Measurements from ENCODE around the gene MOB2. TPM values are rescaled to one million over a fixed set of nuclear protein-coding genes. Genes with fewer than 3 reads are reported as not detected.
"Not testable (repeated sequence)": the region's sequence is repeated elsewhere in the genome, so short reads cannot be mapped to it uniquely, and the experiment has no call there.

MOB2 gene
- total RNA-seq, 2 experiments from 2014 or later: 13.2 to 14.0 TPM

DNA sequence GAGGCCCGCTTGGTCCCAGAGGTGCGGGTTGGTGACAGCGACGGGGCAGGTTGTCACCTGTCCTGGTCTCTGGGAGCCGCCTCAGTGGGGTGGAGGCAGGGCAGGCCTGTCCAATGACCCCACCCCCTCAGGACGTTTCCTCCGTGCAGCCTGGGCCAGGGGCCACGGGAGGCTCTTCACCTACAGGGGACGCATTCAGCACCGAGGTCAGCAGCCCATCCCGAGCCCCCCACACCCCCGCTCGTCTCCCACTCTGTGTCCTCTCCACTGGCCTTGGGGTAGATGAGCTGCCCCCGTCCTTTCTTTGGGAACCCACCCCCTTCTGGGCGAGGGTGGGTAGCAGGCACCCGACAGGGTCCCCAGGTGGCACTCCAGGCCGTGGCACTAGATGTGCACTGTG is 61.1 kb downstream of the MOB2 start:
- H3K4me1 Mint-ChIP-seq (ENCODE audit: low read depth): no peaks in the 10 kb centered on the region
- no peak overlapping the region for H3K27ac Mint-ChIP-seq
- H3K27me3 Mint-ChIP-seq: no peaks in the 10 kb centered on the region
- no peak overlapping the region for H3K4me3 Mint-ChIP-seq
- no peaks in the 10 kb centered on the region for H3K36me3 Mint-ChIP-seq (ENCODE audit: low read depth)
- intact Hi-C loops (cut with micrococcal nuclease): no loop called here
- TF ChIP-seq, protein P1, sequence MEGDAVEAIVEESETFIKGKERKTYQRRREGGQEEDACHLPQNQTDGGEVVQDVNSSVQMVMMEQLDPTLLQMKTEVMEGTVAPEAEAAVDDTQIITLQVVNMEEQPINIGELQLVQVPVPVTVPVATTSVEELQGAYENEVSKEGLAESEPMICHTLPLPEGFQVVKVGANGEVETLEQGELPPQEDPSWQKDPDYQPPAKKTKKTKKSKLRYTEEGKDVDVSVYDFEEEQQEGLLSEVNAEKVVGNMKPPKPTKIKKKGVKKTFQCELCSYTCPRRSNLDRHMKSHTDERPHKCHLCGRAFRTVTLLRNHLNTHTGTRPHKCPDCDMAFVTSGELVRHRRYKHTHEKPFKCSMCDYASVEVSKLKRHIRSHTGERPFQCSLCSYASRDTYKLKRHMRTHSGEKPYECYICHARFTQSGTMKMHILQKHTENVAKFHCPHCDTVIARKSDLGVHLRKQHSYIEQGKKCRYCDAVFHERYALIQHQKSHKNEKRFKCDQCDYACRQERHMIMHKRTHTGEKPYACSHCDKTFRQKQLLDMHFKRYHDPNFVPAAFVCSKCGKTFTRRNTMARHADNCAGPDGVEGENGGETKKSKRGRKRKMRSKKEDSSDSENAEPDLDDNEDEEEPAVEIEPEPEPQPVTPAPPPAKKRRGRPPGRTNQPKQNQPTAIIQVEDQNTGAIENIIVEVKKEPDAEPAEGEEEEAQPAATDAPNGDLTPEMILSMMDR (IDR thresholded peaks at IDR 0.05): no peak
- ChIA-PET CTCF (no interaction called here), POLR2A (no interaction called here)
- no peak for ATAC-seq
- no peak for DNase-seq
- peaks cover 1% of the 10 kb centered on the region for H3K9me3 Mint-ChIP-seq

GRCh38 chr11:1425006-1425405 is 61.6 kb downstream of the MOB2 start:
- Mint-ChIP-seq H3K36me3 (ENCODE audit: low read depth) (no peaks in the 10 kb centered on the region), H3K27ac (no peak overlapping the region), H3K9me3 (peaks cover 1% of the 10 kb centered on the region), H3K4me3 (no peak overlapping the region), H3K27me3 (no peaks in the 10 kb centered on the region), H3K4me1 (ENCODE audit: low read depth) (no peaks in the 10 kb centered on the region)
- CTCF ChIA-PET: no interaction called here
- POLR2A ChIA-PET: no interaction called here
- DNase-seq: no peak
- intact Hi-C loops (cut with micrococcal nuclease): no loop called here
- ATAC-seq: no peak
- TF ChIP-seq, protein P1 (IDR thresholded peaks at IDR 0.05): no peak

DNA sequence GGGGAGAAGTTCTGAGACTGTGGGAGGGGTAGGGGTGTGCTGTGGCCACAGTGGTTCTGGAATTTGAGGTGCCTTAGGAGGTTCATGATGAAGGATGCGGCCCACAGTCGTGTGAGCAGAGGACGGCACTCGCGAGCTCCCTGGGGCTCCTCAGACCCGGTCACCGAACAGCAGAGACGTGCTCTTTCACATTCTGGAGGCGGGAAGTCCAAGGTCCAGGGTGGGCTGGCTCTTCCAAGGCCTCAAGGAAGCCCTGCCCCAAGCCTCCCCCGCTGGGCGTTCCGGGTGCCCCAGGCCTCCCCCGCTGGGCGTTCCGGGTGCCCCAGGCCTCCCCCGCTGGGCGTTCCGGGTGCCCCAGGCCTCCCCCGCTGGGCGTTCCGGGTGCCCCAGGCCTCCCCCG is 63.2 kb downstream of the MOB2 start:
- H3K4me3 Mint-ChIP-seq; DNase-seq; ATAC-seq; H3K36me3 Mint-ChIP-seq (ENCODE audit: low read depth); intact Hi-C loops (cut with micrococcal nuclease); H3K27me3 Mint-ChIP-seq; CTCF ChIA-PET; POLR2A ChIA-PET; H3K27ac Mint-ChIP-seq; H3K4me1 Mint-ChIP-seq (ENCODE audit: low read depth): not testable (repeated sequence)
- peaks cover 10% of the 10 kb centered on the region for H3K9me3 Mint-ChIP-seq

- TF ChIP-seq, protein P1 (IDR thresholded peaks at IDR 0.05): no peak
- no peak overlapping the region for H3K27ac Mint-ChIP-seq
- peaks cover 3% of the 10 kb centered on the region for H3K36me3 Mint-ChIP-seq (ENCODE audit: low read depth)
- H3K9me3 Mint-ChIP-seq: peaks cover 10% of the 10 kb centered on the region
- DNase-seq: no peak
- no peaks in the 10 kb centered on the region for H3K27me3 Mint-ChIP-seq
- H3K4me3 Mint-ChIP-seq: no peak overlapping the region
- POLR2A ChIA-PET: no interaction called here
- H3K4me1 Mint-ChIP-seq (ENCODE audit: low read depth): no peaks in the 10 kb centered on the region
- no peak for ATAC-seq
- CTCF ChIA-PET: no interaction called here
- intact Hi-C loops (cut with micrococcal nuclease): no loop called here
Measured at GRCh38 chr11:1422981-1423380, 63.6 kb downstream of the MOB2 start.

- TF ChIP-seq, protein P1 (IDR thresholded peaks at IDR 0.05): no peak
- POLR2A ChIA-PET: no interaction called here
- H3K27me3 Mint-ChIP-seq: no peaks in the 10 kb centered on the region
- no peak overlapping the region for H3K27ac Mint-ChIP-seq
- CTCF ChIA-PET: no interaction called here
- H3K4me3 Mint-ChIP-seq: no peak overlapping the region
- no peak for ATAC-seq
- H3K4me1 Mint-ChIP-seq (ENCODE audit: low read depth): no peaks in the 10 kb centered on the region
- no peak for DNase-seq
- peaks cover 10% of the 10 kb centered on the region for H3K9me3 Mint-ChIP-seq
- H3K36me3 Mint-ChIP-seq (ENCODE audit: low read depth): peaks cover 3% of the 10 kb centered on the region
- intact Hi-C loops (cut with micrococcal nuclease): no loop called here
Measured at GRCh38 chr11:1422481-1422880, 64.1 kb downstream of the MOB2 start.

DNA sequence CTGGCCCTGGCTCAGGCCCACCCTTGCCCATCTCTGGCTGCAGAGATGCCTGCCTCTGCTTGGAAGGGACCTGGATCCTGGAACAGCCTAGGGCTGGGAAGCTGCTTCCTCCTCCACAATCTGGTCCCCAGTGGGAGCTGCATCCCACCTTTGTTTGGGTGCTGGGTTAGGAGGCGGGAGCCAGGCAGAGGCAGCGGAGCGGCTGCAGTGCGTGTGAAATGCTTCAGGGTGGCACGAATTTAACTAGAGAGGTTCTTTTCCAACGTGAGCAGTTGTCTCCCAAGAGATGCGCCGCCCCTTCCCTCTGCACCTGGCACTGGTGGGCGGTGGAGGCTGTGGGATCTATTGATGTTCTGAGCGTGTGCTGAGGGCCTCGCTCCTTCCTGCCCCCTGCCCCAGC is 65.3 kb downstream of the MOB2 start:
- Mint-ChIP-seq H3K4me1 (ENCODE audit: low read depth) (no peaks in the 10 kb centered on the region), H3K27ac (no peak overlapping the region), H3K4me3 (no peak overlapping the region), H3K9me3 (peaks cover 17% of the 10 kb centered on the region), H3K36me3 (ENCODE audit: low read depth) (peaks cover 8% of the 10 kb centered on the region), H3K27me3 (no peaks in the 10 kb centered on the region)
- ATAC-seq (no peak), DNase-seq (no peak)
- POLR2A ChIA-PET: no interaction called here
- intact Hi-C loops (cut with micrococcal nuclease): no loop called here
- TF ChIP-seq, protein P1 (IDR thresholded peaks at IDR 0.05): no peak
- CTCF ChIA-PET: no interaction called here
